GM21737 (cell line): ENCODE data around the gene ABCA2.

Source experiments
- ATAC-seq: cut with Tn5 transposase; IDR thresholded peaks from one replicate; pipeline ENCODE4 v1.9.1; 2021; ENCODE audit warnings: mild to moderate bottlenecking, moderate library complexity; ENCODE audit not compliant: unreplicated experiment

The ABCA2 gene

GRCh38 chr9:136969774-136970173 is 58.3 kb downstream of the ABCA2 start:
- ATAC-seq = no peak

GRCh38 chr9:136969150-136969549 is 58.9 kb downstream of the ABCA2 start:
- no peak for ATAC-seq

GRCh38 chr9:136968333-136969127 is 59.5 kb downstream of the ABCA2 start:
- ATAC-seq = no peak

GRCh38 chr9:136965771-136966484 is 62.1 kb downstream of the ABCA2 start:
- no peak for ATAC-seq

- ATAC-seq = no peak
Observed at GRCh38 chr9:136964833-136965422, 63.1 kb downstream of the ABCA2 start.

- ATAC-seq = no peak
Observed at GRCh38 chr9:136964171-136964689, 63.8 kb downstream of the ABCA2 start.

GRCh38 chr9:136963751-136964150 is 64.3 kb downstream of the ABCA2 start:
- ATAC-seq = no peak

- no peak for ATAC-seq
Observed at GRCh38 chr9:136963341-136963740, 64.7 kb downstream of the ABCA2 start.

GRCh38 chr9:136962701-136963248 is 65.3 kb downstream of the ABCA2 start:
- no peak for ATAC-seq

- ATAC-seq = no peak
Observed at GRCh38 chr9:136962163-136962562, 65.9 kb downstream of the ABCA2 start.

GRCh38 chr9:136961279-136962065 is 66.6 kb downstream of the ABCA2 start:
- no peak for ATAC-seq

GRCh38 chr9:136960938-136961275 is 67.1 kb downstream of the ABCA2 start:
- no peak for ATAC-seq

- no peak for ATAC-seq
Observed at GRCh38 chr9:136960212-136960937, 67.7 kb downstream of the ABCA2 start.

- no peak for ATAC-seq
Observed at GRCh38 chr9:136958898-136959850, 68.9 kb downstream of the ABCA2 start.

GRCh38 chr9:136958473-136958872 is 69.6 kb downstream of the ABCA2 start:
- no peak for ATAC-seq

GRCh38 chr9:136957901-136958300 is 70.1 kb downstream of the ABCA2 start:
- ATAC-seq = no peak

GRCh38 chr9:136957461-136957860 is 70.6 kb downstream of the ABCA2 start:
- ATAC-seq = no peak
